Measurements from ENCODE around the gene CENPP.

- TF ChIP-seq GATA2 (IDR thresholded peaks at IDR 0.05; ENCODE audit: low read depth, low read length) (no peak), GATA3 (IDR thresholded peaks at IDR 0.05; ENCODE audit: low read depth, low read length) (no peak)
Measured at GRCh38 chr9:92617951-92618510, 292.3 kb downstream of the CENPP start.

Measured in SH-SY5Y (cell line).